ENCODE results near the gene RTL9.
"Not testable (repeated sequence)": the region's sequence is repeated elsewhere in the genome, so short reads cannot be mapped to it uniquely, and the experiment has no call there.

RTL9 gene

GRCh38 chrX:110397904-110398303 is 39.3 kb downstream of the RTL9 start:
- Histone ChIP-seq H3K27me3 (ENCODE audit: low read depth, low read length) (no peaks in the 10 kb centered on the region), H3K27ac (ENCODE audit: low read length) (no peak overlapping the region), H3K4me3 (ENCODE audit: low read depth in 1 of 2, low read length in 2 of 2) (no peak overlapping the region)

GRCh38 chrX:110399497-110399896 is 40.8 kb downstream of the RTL9 start:
- Histone ChIP-seq H3K9me3 (ENCODE audit: control insufficient read depth in 1 of 2, low read length in 2 of 2) (no peaks in the 10 kb centered on the region), H3K4me1 (ENCODE audit: control insufficient read depth in 1 of 2, insufficient read depth in 2 of 2, low read length in 2 of 2) (no peaks in the 10 kb centered on the region), H3K4me3 (ENCODE audit: low read depth in 1 of 2, low read length in 2 of 2) (no peak overlapping the region), H3K36me3 (ENCODE audit: control insufficient read depth in 1 of 2, insufficient read depth in 2 of 2, low read length in 2 of 2) (no peaks in the 10 kb centered on the region), H3K27me3 (ENCODE audit: low read depth, low read length) (no peaks in the 10 kb centered on the region), H3K27ac (ENCODE audit: low read length) (no peak overlapping the region)

More at GRCh38 chrX:110397904-110398303, 39.3 kb downstream of the RTL9 start:
- Histone ChIP-seq H3K9me3 (ENCODE audit: control insufficient read depth in 1 of 2, low read length in 2 of 2) (no peaks in the 10 kb centered on the region), H3K4me1 (ENCODE audit: control insufficient read depth in 1 of 2, insufficient read depth in 2 of 2, low read length in 2 of 2) (no peaks in the 10 kb centered on the region), H3K36me3 (ENCODE audit: control insufficient read depth in 1 of 2, insufficient read depth in 2 of 2, low read length in 2 of 2) (no peaks in the 10 kb centered on the region)

GRCh38 chrX:110399966-110400365 is 41.3 kb downstream of the RTL9 start:
- no peak overlapping the region for H3K27ac ChIP-seq (ENCODE audit: low read length)
- H3K9me3 ChIP-seq (ENCODE audit: control insufficient read depth in 1 of 2, low read length in 2 of 2) = no peaks in the 10 kb centered on the region
- H3K36me3 ChIP-seq (ENCODE audit: control insufficient read depth in 1 of 2, insufficient read depth in 2 of 2, low read length in 2 of 2) = no peaks in the 10 kb centered on the region
- no peaks in the 10 kb centered on the region for H3K4me1 ChIP-seq (ENCODE audit: control insufficient read depth in 1 of 2, insufficient read depth in 2 of 2, low read length in 2 of 2)
- H3K4me3 ChIP-seq (ENCODE audit: low read depth in 1 of 2, low read length in 2 of 2) = no peak overlapping the region
- no peaks in the 10 kb centered on the region for H3K27me3 ChIP-seq (ENCODE audit: low read depth, low read length)

GRCh38 chrX:110401135-110401534 is 42.5 kb downstream of the RTL9 start:
- Histone ChIP-seq H3K36me3 (ENCODE audit: control insufficient read depth in 1 of 2, insufficient read depth in 2 of 2, low read length in 2 of 2) (no peaks in the 10 kb centered on the region), H3K27me3 (ENCODE audit: low read depth, low read length) (no peaks in the 10 kb centered on the region), H3K4me3 (ENCODE audit: low read depth in 1 of 2, low read length in 2 of 2) (no peak overlapping the region), H3K27ac (ENCODE audit: low read length) (no peak overlapping the region), H3K4me1 (ENCODE audit: control insufficient read depth in 1 of 2, insufficient read depth in 2 of 2, low read length in 2 of 2) (no peaks in the 10 kb centered on the region), H3K9me3 (ENCODE audit: control insufficient read depth in 1 of 2, low read length in 2 of 2) (no peaks in the 10 kb centered on the region)

- Histone ChIP-seq H3K9me3 (ENCODE audit: control insufficient read depth in 1 of 2, low read length in 2 of 2) (no peaks in the 10 kb centered on the region), H3K27ac (ENCODE audit: low read length) (no peak overlapping the region), H3K36me3 (ENCODE audit: control insufficient read depth in 1 of 2, insufficient read depth in 2 of 2, low read length in 2 of 2) (no peaks in the 10 kb centered on the region), H3K4me1 (ENCODE audit: control insufficient read depth in 1 of 2, insufficient read depth in 2 of 2, low read length in 2 of 2) (no peaks in the 10 kb centered on the region), H3K4me3 (ENCODE audit: low read depth in 1 of 2, low read length in 2 of 2) (no peak overlapping the region), H3K27me3 (ENCODE audit: low read depth, low read length) (no peaks in the 10 kb centered on the region)
Measured at GRCh38 chrX:110402091-110402849, 43.6 kb downstream of the RTL9 start.

- Histone ChIP-seq H3K4me1 (ENCODE audit: control insufficient read depth in 1 of 2, insufficient read depth in 2 of 2, low read length in 2 of 2) (no peaks in the 10 kb centered on the region), H3K9me3 (ENCODE audit: control insufficient read depth in 1 of 2, low read length in 2 of 2) (no peaks in the 10 kb centered on the region), H3K27me3 (ENCODE audit: low read depth, low read length) (no peaks in the 10 kb centered on the region), H3K36me3 (ENCODE audit: control insufficient read depth in 1 of 2, insufficient read depth in 2 of 2, low read length in 2 of 2) (no peaks in the 10 kb centered on the region), H3K4me3 (ENCODE audit: low read depth in 1 of 2, low read length in 2 of 2) (no peak overlapping the region), H3K27ac (ENCODE audit: low read length) (no peak overlapping the region)
Measured at GRCh38 chrX:110402850-110403221, 44.2 kb downstream of the RTL9 start.

- no peaks in the 10 kb centered on the region for H3K4me1 ChIP-seq (ENCODE audit: control insufficient read depth in 1 of 2, insufficient read depth in 2 of 2, low read length in 2 of 2)
- no peaks in the 10 kb centered on the region for H3K27me3 ChIP-seq (ENCODE audit: low read depth, low read length)
- H3K4me3 ChIP-seq (ENCODE audit: low read depth in 1 of 2, low read length in 2 of 2) = no peak overlapping the region
- H3K36me3 ChIP-seq (ENCODE audit: control insufficient read depth in 1 of 2, insufficient read depth in 2 of 2, low read length in 2 of 2) = no peaks in the 10 kb centered on the region
- H3K9me3 ChIP-seq (ENCODE audit: control insufficient read depth in 1 of 2, low read length in 2 of 2) = no peaks in the 10 kb centered on the region
- H3K27ac ChIP-seq (ENCODE audit: low read length) = no peak overlapping the region
Measured at GRCh38 chrX:110403441-110404238, 45.0 kb downstream of the RTL9 start.

GRCh38 chrX:110404376-110404775 is 45.7 kb downstream of the RTL9 start:
- no peaks in the 10 kb centered on the region for H3K9me3 ChIP-seq (ENCODE audit: control insufficient read depth in 1 of 2, low read length in 2 of 2)
- no peaks in the 10 kb centered on the region for H3K4me1 ChIP-seq (ENCODE audit: control insufficient read depth in 1 of 2, insufficient read depth in 2 of 2, low read length in 2 of 2)
- no peak overlapping the region for H3K27ac ChIP-seq (ENCODE audit: low read length)
- H3K4me3 ChIP-seq (ENCODE audit: low read depth in 1 of 2, low read length in 2 of 2) = no peak overlapping the region
- no peaks in the 10 kb centered on the region for H3K27me3 ChIP-seq (ENCODE audit: low read depth, low read length)
- no peaks in the 10 kb centered on the region for H3K36me3 ChIP-seq (ENCODE audit: control insufficient read depth in 1 of 2, insufficient read depth in 2 of 2, low read length in 2 of 2)

- not testable (repeated sequence) for H3K9me3 ChIP-seq (ENCODE audit: control insufficient read depth in 1 of 2, low read length in 2 of 2); H3K27me3 ChIP-seq (ENCODE audit: low read depth, low read length); H3K4me1 ChIP-seq (ENCODE audit: control insufficient read depth in 1 of 2, insufficient read depth in 2 of 2, low read length in 2 of 2); H3K27ac ChIP-seq (ENCODE audit: low read length); H3K4me3 ChIP-seq (ENCODE audit: low read depth in 1 of 2, low read length in 2 of 2); H3K36me3 ChIP-seq (ENCODE audit: control insufficient read depth in 1 of 2, insufficient read depth in 2 of 2, low read length in 2 of 2)
Measured at GRCh38 chrX:110406250-110406649, 47.6 kb downstream of the RTL9 start.

- no peak overlapping the region for H3K4me3 ChIP-seq (ENCODE audit: low read depth in 1 of 2, low read length in 2 of 2)
Measured at GRCh38 chrX:110406822-110407221, 48.2 kb downstream of the RTL9 start.

GRCh38 chrX:110407910-110408545 is 49.4 kb downstream of the RTL9 start:
- Histone ChIP-seq H3K36me3 (ENCODE audit: control insufficient read depth in 1 of 2, insufficient read depth in 2 of 2, low read length in 2 of 2) (no peaks in the 10 kb centered on the region), H3K4me1 (ENCODE audit: control insufficient read depth in 1 of 2, insufficient read depth in 2 of 2, low read length in 2 of 2) (no peaks in the 10 kb centered on the region), H3K9me3 (ENCODE audit: control insufficient read depth in 1 of 2, low read length in 2 of 2) (no peaks in the 10 kb centered on the region), H3K27ac (ENCODE audit: low read length) (no peak overlapping the region), H3K4me3 (ENCODE audit: low read depth in 1 of 2, low read length in 2 of 2) (no peak overlapping the region), H3K27me3 (ENCODE audit: low read depth, low read length) (no peaks in the 10 kb centered on the region)

More at GRCh38 chrX:110406822-110407221, 48.2 kb downstream of the RTL9 start:
- Histone ChIP-seq H3K36me3 (ENCODE audit: control insufficient read depth in 1 of 2, insufficient read depth in 2 of 2, low read length in 2 of 2) (no peaks in the 10 kb centered on the region), H3K4me1 (ENCODE audit: control insufficient read depth in 1 of 2, insufficient read depth in 2 of 2, low read length in 2 of 2) (no peaks in the 10 kb centered on the region), H3K9me3 (ENCODE audit: control insufficient read depth in 1 of 2, low read length in 2 of 2) (no peaks in the 10 kb centered on the region), H3K27ac (ENCODE audit: low read length) (no peak overlapping the region), H3K27me3 (ENCODE audit: low read depth, low read length) (no peaks in the 10 kb centered on the region)

Measured in muscle layer of duodenum (tissue), 2 donors.